ENCODE measurements around the gene BIRC2.

- TF ChIP-seq CTCF (IDR thresholded peaks at IDR 0.05) (no peak), EP300 (IDR thresholded peaks at IDR 0.05) (no peak), POLR2A (IDR thresholded peaks at IDR 0.05) (no peak), POLR2AphosphoS5 (IDR thresholded peaks at IDR 0.05) (no peak)
Measured at GRCh38 chr11:102401905-102402304, 54.9 kb downstream of the BIRC2 start.

All from stomach (tissue), 4 donors.